8988T (cell line): ENCODE data around the gene TNFRSF6B.

Source experiments
- DNase-seq: peaks from one replicate; pipeline ENCODE4 v3.0.0; 2011

TNFRSF6B gene

GRCh38 chr20:63686492-63687321, 9.7 kb upstream of the TNFRSF6B start:
- DNase-seq: no peak

- no peak for DNase-seq
Observed at GRCh38 chr20:63687419-63688178, 8.9 kb upstream of the TNFRSF6B start.

GRCh38 chr20:63688228-63689045, 8.0 kb upstream of the TNFRSF6B start:
- no peak for DNase-seq

- no peak for DNase-seq
Observed at GRCh38 chr20:63689046-63690002, 7.1 kb upstream of the TNFRSF6B start.

- no peak for DNase-seq
Observed at GRCh38 chr20:63690003-63690897, 6.2 kb upstream of the TNFRSF6B start.

- DNase-seq: no peak
Observed at GRCh38 chr20:63690898-63691710, 5.3 kb upstream of the TNFRSF6B start.

GRCh38 chr20:63691711-63692435, 4.6 kb upstream of the TNFRSF6B start:
- DNase-seq: peak; percentile 64

- peak; percentile 86 for DNase-seq
Observed at GRCh38 chr20:63692436-63693082, 3.9 kb upstream of the TNFRSF6B start.

GRCh38 chr20:63693083-63693732, 3.2 kb upstream of the TNFRSF6B start:
- DNase-seq: peak; percentile 38

- DNase-seq: peak; percentile 24
Observed at GRCh38 chr20:63693733-63694583, 2.5 kb upstream of the TNFRSF6B start.

GRCh38 chr20:63694584-63695423, 1.6 kb upstream of the TNFRSF6B start:
- DNase-seq: no peak

GRCh38 chr20:63695424-63696305, 787 bp upstream of the TNFRSF6B start:
- peak; percentile 53 for DNase-seq

GRCh38 chr20:63696306-63696627, 185 bp upstream of the TNFRSF6B start:
- DNase-seq: peak; percentile 71

GRCh38 chr20:63697357-63697867, 960 bp downstream of the TNFRSF6B start:
- peak; percentile 86 for DNase-seq
